ENCODE results near the gene DPYSL3. TPM values are rescaled to one million over a fixed set of nuclear protein-coding genes. Genes with fewer than 3 reads are reported as not detected.

DPYSL3 gene
- polyA plus RNA-seq, 1 donor (not counting 4 experiments of a cell fraction or from before 2014, with no cell fraction given), result 4.8 TPM

GRCh38 chr5:147517383-147517782 lies 7.5 kb upstream of the DPYSL3 start:
- dilution Hi-C loops (cut with MboI; ENCODE audit: extremely low pct_ligation_motif_present, low sequenced_read_pairs), result no loop called here
- Histone ChIP-seq H3K4me3 (ENCODE audit: control insufficient read depth in 2 of 3, extremely low read depth in 1 of 3, insufficient read depth in 2 of 3, low read depth in 1 of 3, low read length in 3 of 3) (no peak overlapping the region), H3K36me3 (ENCODE audit: control insufficient read depth in 2 of 2, extremely low read depth in 1 of 2, insufficient read depth in 2 of 2, low read length in 2 of 2) (no peaks in the 10 kb centered on the region), H3K9ac (ENCODE audit: control insufficient read depth, extremely low read depth, insufficient read depth, low read length) (no peak overlapping the region), H3K9me3 (ENCODE audit: control insufficient read depth, low read depth, low read length) (no peaks in the 10 kb centered on the region), H3K27ac (ENCODE audit: control insufficient read depth, insufficient read depth, low read length) (no peak overlapping the region), H2AFZ (ENCODE audit: control insufficient read depth, low read length) (no peak overlapping the region), H3K79me2 (ENCODE audit: control insufficient read depth, insufficient read depth, low read length) (no peaks in the 10 kb centered on the region), H4K20me1 (ENCODE audit: control insufficient read depth, extremely low read depth, insufficient read depth, low read length) (no peaks in the 10 kb centered on the region), H3K4me2 (ENCODE audit: control insufficient read depth, extremely low read depth, insufficient read depth, low read depth, low read length) (no peak overlapping the region), H3K27me3 (ENCODE audit: control insufficient read depth, extremely low read depth, insufficient read depth, low read length) (peaks cover 2% of the 10 kb centered on the region), H3K9me1 (ENCODE audit: control insufficient read depth, extremely low read depth, insufficient read depth, low read length) (no peaks in the 10 kb centered on the region), H3K4me1 (ENCODE audit: control insufficient read depth, extremely low read depth, insufficient read depth, low read length) (no peaks in the 10 kb centered on the region)
- FAIRE-seq, result no peak
- no peak for DNase-seq (ENCODE audit: low read depth, low spot score)
- TF ChIP-seq CTCF (optimal IDR thresholded peaks at IDR 0.05 in 1 of 3, IDR thresholded peaks at IDR 0.05 in 1 of 3, conservative IDR thresholded peaks at IDR 0.05 in 1 of 3; ENCODE audit: extremely low read depth in 1 of 3, insufficient read depth in 2 of 3, low read length in 3 of 3) (no peak), EZH2 (IDR thresholded peaks at IDR 0.05; ENCODE audit: low read length) (no peak)

- Histone ChIP-seq H3K9me3 (ENCODE audit: control insufficient read depth, low read depth, low read length) (no peaks in the 10 kb centered on the region), H3K79me2 (ENCODE audit: control insufficient read depth, insufficient read depth, low read length) (no peaks in the 10 kb centered on the region), H3K27me3 (ENCODE audit: control insufficient read depth, extremely low read depth, insufficient read depth, low read length) (peaks cover 7% of the 10 kb centered on the region), H3K27ac (ENCODE audit: control insufficient read depth, insufficient read depth, low read length) (no peak overlapping the region), H2AFZ (ENCODE audit: control insufficient read depth, low read length) (no peak overlapping the region), H3K4me2 (ENCODE audit: control insufficient read depth, extremely low read depth, insufficient read depth, low read depth, low read length) (no peak overlapping the region), H4K20me1 (ENCODE audit: control insufficient read depth, extremely low read depth, insufficient read depth, low read length) (no peaks in the 10 kb centered on the region), H3K4me3 (ENCODE audit: control insufficient read depth in 2 of 3, extremely low read depth in 1 of 3, insufficient read depth in 2 of 3, low read depth in 1 of 3, low read length in 3 of 3) (no peak overlapping the region), H3K36me3 (ENCODE audit: control insufficient read depth in 2 of 2, extremely low read depth in 1 of 2, insufficient read depth in 2 of 2, low read length in 2 of 2) (no peaks in the 10 kb centered on the region), H3K9me1 (ENCODE audit: control insufficient read depth, extremely low read depth, insufficient read depth, low read length) (no peaks in the 10 kb centered on the region), H3K9ac (ENCODE audit: control insufficient read depth, extremely low read depth, insufficient read depth, low read length) (no peak overlapping the region), H3K4me1 (ENCODE audit: control insufficient read depth, extremely low read depth, insufficient read depth, low read length) (peaks cover under 1% of the 10 kb centered on the region)
- DNase-seq (ENCODE audit: low read depth, low spot score), result no peak
- FAIRE-seq, result no peak
- dilution Hi-C loops (cut with MboI; ENCODE audit: extremely low pct_ligation_motif_present, low sequenced_read_pairs), result no loop called here
- no peak for TF ChIP-seq EZH2 (IDR thresholded peaks at IDR 0.05; ENCODE audit: low read length)
- TF ChIP-seq CTCF (optimal IDR thresholded peaks at IDR 0.05 in 1 of 3, IDR thresholded peaks at IDR 0.05 in 1 of 3, conservative IDR thresholded peaks at IDR 0.05 in 1 of 3; ENCODE audit: extremely low read depth in 1 of 3, insufficient read depth in 2 of 3, low read length in 3 of 3), result no peak
Measured at GRCh38 chr5:147515269-147515668, 5.4 kb upstream of the DPYSL3 start.
